Left ventricle myocardium superior (tissue), 1 donor: ENCODE data around the gene RNLS. TPM values are rescaled to one million over a fixed set of nuclear protein-coding genes. Genes with fewer than 3 reads are reported as not detected.

Experiments used
- ATAC-seq: fragments of 200-7000 bp; cut with Tn5 transposase; one replicate; pipeline ENCODE4 v1.9.1; 2020; ENCODE audit warnings: mild to moderate bottlenecking, moderate library complexity
- DNase-seq: peaks from one replicate; pipeline ENCODE4 v3.0.0-alpha.2; 2020
- intact Hi-C: fragments of 100-400 bp; cut with micrococcal nuclease; formaldehyde crosslinking; loops from one replicate; pipeline ENCODE4 v1.11.0; 2022
- total RNA-seq: library from RNA; stranded (reverse); fragmentation: NEBNext Ultra II Directional; extraction: Animal tissue kit (Norgen Biotek cat#: 25700); gene quantifications from one replicate; pipeline ENCODE4 v1.2.1, GENCODE V29; 2021
- donor health status: DM: no; HTN: yes; CAD: no; lungs with severe emphysema.

RNLS gene
- total RNA-seq, 1 donor from 2014 or later: 23.1 TPM

DNA sequence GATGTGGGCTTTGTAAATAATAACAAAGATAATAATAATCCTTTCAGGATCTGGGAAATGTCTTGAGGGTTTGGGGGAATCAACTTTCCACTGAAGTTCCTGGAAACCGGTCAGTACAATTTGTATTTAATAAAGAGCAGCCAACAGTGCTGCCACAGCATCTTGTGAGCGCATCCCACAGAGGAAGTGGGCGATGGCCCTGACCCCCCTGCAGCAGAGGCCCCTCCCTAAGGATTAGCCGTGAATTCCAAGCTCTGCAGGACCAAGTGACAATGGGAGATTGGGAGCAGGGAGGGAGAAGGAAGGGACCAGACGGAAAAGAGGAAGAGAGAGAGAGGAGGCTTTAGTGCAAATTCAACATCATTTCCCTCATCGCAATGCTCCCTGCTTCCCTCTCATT lies 349.2 kb downstream of the RNLS start:
- DNase-seq (peak; percentile 37), ATAC-seq (peak; percentile 37)
- intact Hi-C loops: no loop called here

DNA sequence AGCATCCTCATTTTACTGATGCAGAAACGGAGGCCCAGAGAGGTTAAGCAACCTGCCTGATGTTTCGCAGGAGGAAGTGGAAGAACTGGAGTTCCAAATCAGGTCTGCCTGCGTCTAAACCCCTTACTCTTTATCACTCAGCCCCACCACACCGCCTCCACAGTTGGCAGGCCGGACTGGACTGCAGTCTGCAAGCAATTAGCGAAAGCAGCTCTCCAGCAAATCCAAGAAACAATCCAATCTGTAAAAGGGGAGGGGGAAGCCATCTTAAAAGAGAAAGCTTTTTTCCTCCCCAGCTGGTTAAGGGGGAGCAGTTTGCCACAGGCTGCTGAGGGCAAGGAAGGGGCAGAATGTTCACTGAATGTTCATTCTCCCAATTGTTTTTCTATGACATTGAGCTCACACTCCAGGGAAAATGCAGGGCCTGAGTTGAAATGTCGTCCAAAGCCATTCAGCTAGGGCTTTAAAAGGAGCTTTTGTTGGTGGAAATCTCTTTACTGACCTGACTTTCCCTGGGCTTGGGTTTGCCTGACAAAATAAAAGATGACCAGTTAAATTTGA lies 350.1 kb downstream of the RNLS start:
- intact Hi-C loops: no loop called here
- DNase-seq (peak; percentile 38), ATAC-seq (peak; percentile 29)

DNA sequence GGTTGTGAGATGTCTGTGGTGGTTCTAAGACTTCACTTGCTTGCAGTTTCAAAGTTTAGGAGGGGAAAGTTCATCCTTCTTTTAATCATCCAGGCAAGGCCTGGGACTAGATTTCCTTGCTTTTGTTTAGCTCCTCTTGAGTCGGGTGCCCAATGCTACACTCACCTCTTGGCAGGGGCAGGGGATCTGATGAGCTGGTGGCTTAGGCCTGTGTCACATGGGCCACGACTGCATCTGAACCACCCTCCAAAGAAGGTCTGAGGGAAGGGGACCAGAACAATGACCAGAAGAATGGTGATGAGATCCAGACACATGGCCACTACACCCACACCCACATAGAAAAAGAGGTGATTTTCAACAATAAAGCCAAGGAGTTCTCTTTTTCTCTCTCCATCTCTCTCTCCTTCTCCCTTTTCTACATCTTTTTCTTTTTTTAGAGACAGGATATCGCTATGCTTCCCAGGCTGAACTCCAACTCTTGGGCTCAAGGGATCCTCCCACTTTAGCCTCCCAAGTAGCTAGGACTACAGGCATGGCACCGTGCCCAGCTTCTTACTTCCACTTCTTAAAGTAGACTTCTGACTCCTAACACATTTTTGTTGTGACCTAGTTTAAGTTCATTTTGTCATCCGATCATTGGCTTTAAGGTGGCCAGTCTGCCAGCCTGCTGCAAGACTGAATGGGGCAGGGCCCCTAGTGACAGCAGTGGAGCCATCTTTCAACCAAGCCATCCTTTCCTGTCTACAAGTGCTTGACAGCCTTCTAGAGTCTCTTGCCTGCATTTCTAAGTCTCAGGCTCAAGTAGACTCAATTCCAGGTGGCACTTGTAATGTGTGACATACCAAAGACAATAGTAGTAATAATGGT lies 350.9 kb downstream of the RNLS start:
- ATAC-seq (peak; percentile 68), DNase-seq (peak; percentile 93)
- intact Hi-C loops: no loop called here

DNA sequence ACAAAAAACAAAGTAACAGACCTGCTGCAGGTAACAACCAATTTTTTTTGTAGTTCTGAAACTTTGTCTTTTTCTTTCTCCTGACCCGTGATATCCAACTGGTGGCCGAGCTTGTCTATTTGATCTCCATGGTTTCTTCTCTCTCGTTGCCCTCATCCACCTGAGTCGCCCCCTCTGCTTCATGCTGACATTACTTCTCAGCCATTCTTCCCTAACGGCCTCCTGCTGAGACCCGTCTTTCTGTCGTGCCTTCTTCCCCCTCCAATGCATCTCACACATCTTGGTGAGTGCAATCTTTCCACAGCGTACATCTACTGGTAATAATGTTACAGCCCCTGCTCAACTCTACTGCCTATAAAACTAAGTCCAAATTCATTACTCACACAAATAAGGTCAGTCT lies 352.9 kb downstream of the RNLS start:
- ATAC-seq (no peak), DNase-seq (no peak)
- intact Hi-C loops: no loop called here

DNA sequence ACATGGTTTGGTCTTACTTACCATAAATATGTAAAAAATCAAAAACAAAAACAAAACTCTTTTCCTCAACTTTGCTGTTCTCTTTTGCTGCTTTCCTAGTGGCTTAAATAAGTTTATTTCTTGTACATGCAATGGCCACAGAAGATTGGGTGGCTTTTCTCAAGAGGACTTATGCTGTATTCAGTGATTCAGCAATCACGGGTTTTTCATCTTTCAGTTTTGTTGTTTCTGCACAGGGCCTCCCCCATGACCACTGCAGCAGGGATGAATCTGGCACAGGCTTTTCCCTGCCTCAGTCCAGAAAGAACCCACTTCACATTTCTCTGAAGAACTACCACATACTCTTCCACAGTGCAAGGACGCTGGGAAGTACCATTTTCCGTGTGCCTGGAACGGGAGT lies 355.0 kb downstream of the RNLS start:
- DNase-seq (no peak), ATAC-seq (no peak)
- intact Hi-C loops: no loop called here

DNA sequence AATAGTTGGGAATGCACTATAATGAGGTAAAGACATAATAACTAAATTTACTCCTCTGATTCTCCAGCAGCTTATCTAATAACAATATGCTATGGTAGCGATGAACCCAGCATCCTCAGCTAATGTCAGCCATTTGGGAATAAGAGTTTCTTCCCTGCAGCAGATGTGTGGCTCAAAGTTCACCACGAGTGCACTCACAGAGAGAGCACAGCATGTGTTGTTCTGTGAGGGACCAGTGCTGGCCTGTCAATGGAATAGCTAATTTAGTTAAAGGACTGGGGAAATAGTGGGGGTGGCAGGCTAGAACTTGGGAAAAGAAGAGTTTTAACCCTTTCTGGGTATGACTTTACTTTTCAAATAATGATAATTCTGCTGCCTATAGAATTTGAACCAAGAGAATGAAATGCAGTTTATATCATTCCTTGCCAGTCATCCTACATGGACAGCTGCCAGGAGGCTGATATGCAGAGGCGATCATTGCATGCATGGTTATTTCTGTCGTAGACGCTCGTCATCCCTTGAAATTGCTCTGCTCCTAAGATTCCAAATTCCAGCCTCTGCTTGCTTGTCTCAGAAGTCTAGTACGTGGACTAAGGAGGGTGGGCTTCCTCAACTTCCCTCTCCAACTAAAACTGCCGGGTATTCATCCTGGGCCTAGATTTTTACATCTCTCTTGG lies 355.6 kb downstream of the RNLS start:
- DNase-seq (peak; percentile 41), ATAC-seq (peak; percentile 89)
- intact Hi-C loops: no loop called here

DNA sequence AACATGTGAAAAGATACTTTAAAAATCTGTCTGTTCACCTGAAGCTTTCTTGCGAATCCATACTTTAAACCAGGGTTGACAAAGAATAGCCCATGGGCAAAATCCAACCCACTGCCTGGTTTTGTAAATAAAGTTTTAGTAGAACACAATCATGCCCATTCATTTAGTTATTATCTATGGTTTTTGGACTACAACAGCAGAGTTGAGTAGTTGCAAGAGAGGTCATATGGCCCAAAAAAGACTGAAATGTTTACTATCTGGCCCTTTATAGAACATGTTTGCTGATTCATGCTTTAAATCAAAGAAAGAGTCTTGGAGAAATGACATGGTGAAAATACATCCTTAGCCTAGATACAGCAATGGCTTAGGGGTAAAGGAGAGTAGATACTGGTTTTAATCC lies 356.2 kb downstream of the RNLS start:
- DNase-seq (no peak), ATAC-seq (peak; percentile 10)
- intact Hi-C loops: no loop called here

DNA sequence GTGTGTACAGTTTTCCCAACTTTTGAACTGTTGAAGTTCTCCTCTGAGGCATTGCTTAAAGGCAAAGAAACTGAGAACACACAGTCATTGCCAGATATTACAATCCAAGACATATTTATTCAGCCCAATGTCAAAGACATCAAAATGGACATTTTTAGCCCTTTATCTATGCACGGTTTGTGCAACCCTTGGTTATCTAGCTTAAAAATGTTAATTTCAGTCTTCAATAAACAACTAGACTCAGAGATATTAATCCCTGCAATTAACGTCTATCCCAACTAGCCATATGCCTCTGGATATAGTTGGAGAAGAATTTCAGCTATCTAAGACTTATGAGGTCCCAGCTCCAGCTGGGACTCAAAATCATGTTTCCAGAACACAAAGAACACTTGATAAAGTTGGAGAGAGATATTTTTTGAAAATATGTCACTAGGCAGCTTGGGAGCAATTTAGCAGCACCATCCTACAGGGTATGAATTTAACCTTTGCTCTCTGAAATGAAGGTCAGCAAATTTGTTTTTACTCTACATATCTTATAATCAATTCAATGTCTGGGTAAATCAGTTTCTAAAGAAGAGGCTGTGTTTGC lies 357.0 kb downstream of the RNLS start:
- ATAC-seq (peak; percentile 63), DNase-seq (no peak)
- intact Hi-C loops: no loop called here

Other genes with a start within 250 kb of the RNLS start
- gene LIPJ, start 3.4 kb upstream of the RNLS start, total RNA-seq: not detected
- gene LIPF, start 81.1 kb upstream of the RNLS start, total RNA-seq: not detected
- gene LIPK, start 122.9 kb upstream of the RNLS start, total RNA-seq: not detected
- 0.22 TPM for gene LIPN, start 176.7 kb upstream of the RNLS start, total RNA-seq
- gene LIPM, start 219.4 kb upstream of the RNLS start, total RNA-seq: not detected